Mesendoderm (in vitro differentiated cells): ENCODE results near the gene TKT.
A peak's percentile ranks its signal among the peaks of the same experiment; 100 is the strongest.

ENCODE experiments used
- DNase-seq: peaks from one replicate; pipeline ENCODE4 v3.0.0; 2013
- H2AK5ac ChIP-seq: 2 replicates; pipeline ENCODE4 v1.6.1; 2013; ENCODE audit warnings: low read length, inconsistent platforms
- H2BK120ac ChIP-seq: 2 replicates; pipeline ENCODE4 v1.6.1; 2013; ENCODE audit warnings: low read depth, mild to moderate bottlenecking, low read length, moderate library complexity, mixed read lengths
- H2BK15ac ChIP-seq: replicated peaks from 2 replicates; pipeline ENCODE4 v1.6.1; 2013; ENCODE audit warnings: low read depth, mild to moderate bottlenecking, moderate library complexity
- H2BK5ac ChIP-seq: 2 replicates; pipeline ENCODE4 v1.6.1; 2013; ENCODE audit warnings: low read length, inconsistent platforms
- H3K18ac ChIP-seq: 2 replicates; pipeline ENCODE4 v1.6.1; 2013; ENCODE audit warnings: mild to moderate bottlenecking, low read length, mixed read lengths
- H3K23ac ChIP-seq: one replicate; pipeline ENCODE4 v1.6.1; 2013; ENCODE audit warnings: low read length
- H3K27ac ChIP-seq: 2 replicates; pipeline ENCODE4 v1.5.1; 2013; ENCODE audit warnings: low read depth, mild to moderate bottlenecking, inconsistent platforms, low read length, moderate library complexity
- H3K27me3 ChIP-seq: 2 replicates; pipeline ENCODE4 v1.6.1; 2013; ENCODE audit warnings: low read length, control low read depth, mild to moderate bottlenecking, inconsistent platforms; ENCODE audit not compliant: insufficient read depth, poor library complexity
- H3K36me3 ChIP-seq: 2 replicates; pipeline ENCODE4 v1.6.1; 2013; ENCODE audit warnings: low read length, inconsistent platforms; ENCODE audit not compliant: control insufficient read depth, insufficient read depth
- H3K4ac ChIP-seq: one replicate; pipeline ENCODE4 v1.6.1; 2013; ENCODE audit warnings: low read depth, mild to moderate bottlenecking, low read length, moderate library complexity
- H3K4me1 ChIP-seq: 2 replicates; pipeline ENCODE4 v1.6.1; 2013; ENCODE audit warnings: low read depth, low read length, inconsistent platforms; ENCODE audit not compliant: control insufficient read depth
- H3K4me2 ChIP-seq: 2 replicates; pipeline ENCODE4 v1.6.1; 2013; ENCODE audit warnings: low read length
- H3K4me3 ChIP-seq: 2 replicates; pipeline ENCODE4 v1.5.1; 2013; ENCODE audit warnings: mild to moderate bottlenecking, low read length
- H3K56ac ChIP-seq: one replicate; pipeline ENCODE4 v1.6.1; 2013; ENCODE audit warnings: low read length
- H3K79me1 ChIP-seq: 2 replicates; pipeline ENCODE4 v1.6.1; 2013; ENCODE audit warnings: low read length, inconsistent platforms
- H3K79me2 ChIP-seq: 2 replicates; pipeline ENCODE4 v1.6.1; 2013; ENCODE audit warnings: mild to moderate bottlenecking, low read length; ENCODE audit not compliant: control insufficient read depth, insufficient read depth
- H3K9ac ChIP-seq: 2 replicates; pipeline ENCODE4 v1.6.1; 2013; ENCODE audit warnings: low read length, inconsistent platforms
- H4K5ac ChIP-seq: one replicate; pipeline ENCODE4 v1.6.1; 2013; ENCODE audit warnings: low read length
- H4K8ac ChIP-seq: one replicate; pipeline ENCODE4 v1.6.1; 2013; ENCODE audit warnings: low read depth, mild to moderate bottlenecking, control low read depth, low read length, moderate library complexity
- WGBS: extraction: QIAGEN DNeasy Blood & Tissue Kit; methylation state at CpG from one replicate; pipeline ENCODE4 v1.1.7; 2013; ENCODE audit warnings: low lambda C conversion rate, missing lambda C conversion rate; ENCODE audit not compliant: insufficient coverage; ENCODE audit errors: extremely low coverage; 5-methylcytosine and 5-hydroxymethylcytosine counted together

The TKT gene

GRCh38 chr3:53238051-53238850, 17.6 kb downstream of the TKT start:
- peaks cover 4% of the 10 kb centered on the region for H3K4me1 ChIP-seq
- WGBS: no CpG with 5 or more reads among the region's 6 CpGs
- no peak overlapping the region for H3K9ac ChIP-seq
- peaks cover 43% of the 10 kb centered on the region for H3K79me1 ChIP-seq
- no peak overlapping the region for H2BK15ac ChIP-seq
- no peak overlapping the region for H2BK5ac ChIP-seq
- no peak for DNase-seq
- H3K27ac ChIP-seq: no peak overlapping the region
- no peak overlapping the region for H3K4ac ChIP-seq
- H3K27me3 ChIP-seq: no peaks in the 10 kb centered on the region
- no peak overlapping the region for H3K4me3 ChIP-seq
- no peak overlapping the region for H2AK5ac ChIP-seq
- H4K5ac ChIP-seq: no peak overlapping the region
- no peak overlapping the region for H4K8ac ChIP-seq
- no peak overlapping the region for H2BK120ac ChIP-seq
- H3K4me2 ChIP-seq: no peak overlapping the region
- H3K56ac ChIP-seq: no peak overlapping the region
- peaks cover 36% of the 10 kb centered on the region for H3K79me2 ChIP-seq
- no peak overlapping the region for H3K23ac ChIP-seq
- H3K36me3 ChIP-seq: peaks cover 38% of the 10 kb centered on the region
- no peak overlapping the region for H3K18ac ChIP-seq

GRCh38 chr3:53236112-53236841, 19.5 kb downstream of the TKT start:
- peaks cover 28% of the 10 kb centered on the region for H3K79me1 ChIP-seq
- no peak overlapping the region for H2AK5ac ChIP-seq
- no peaks in the 10 kb centered on the region for H3K27me3 ChIP-seq
- no peak overlapping the region for H3K23ac ChIP-seq
- H3K9ac ChIP-seq: peak overlapping the region; percentile 54
- peak overlapping the region; percentile 96 for H2BK5ac ChIP-seq
- WGBS: no CpG with 5 or more reads among the region's 9 CpGs
- H2BK120ac ChIP-seq: no peak overlapping the region
- peak overlapping the region; percentile 34 for H3K27ac ChIP-seq
- H3K36me3 ChIP-seq: peaks cover 34% of the 10 kb centered on the region
- no peak overlapping the region for H4K5ac ChIP-seq
- no peak overlapping the region for H4K8ac ChIP-seq
- peak overlapping the region; percentile 88 for H3K56ac ChIP-seq
- H2BK15ac ChIP-seq: no peak overlapping the region
- peak overlapping the region; percentile 20 for H3K18ac ChIP-seq
- H3K4me3 ChIP-seq: no peak overlapping the region
- H3K79me2 ChIP-seq: peaks cover 16% of the 10 kb centered on the region
- peak overlapping the region; percentile 46 for H3K4ac ChIP-seq
- H3K4me2 ChIP-seq: no peak overlapping the region
- H3K4me1 ChIP-seq: peaks cover 2% of the 10 kb centered on the region
- DNase-seq: peak; percentile 91

GRCh38 chr3:53235545-53235944, 20.3 kb downstream of the TKT start:
- no peak overlapping the region for H3K4me2 ChIP-seq
- H2BK120ac ChIP-seq: no peak overlapping the region
- no peaks in the 10 kb centered on the region for H3K27me3 ChIP-seq
- H3K23ac ChIP-seq: no peak overlapping the region
- peak overlapping the region; percentile 17 for H3K4ac ChIP-seq
- H2BK5ac ChIP-seq: no peak overlapping the region
- no peak overlapping the region for H3K4me3 ChIP-seq
- H4K8ac ChIP-seq: no peak overlapping the region
- H3K9ac ChIP-seq: no peak overlapping the region
- peak overlapping the region; percentile 1 for H3K18ac ChIP-seq
- WGBS: no CpG with 5 or more reads among the region's 6 CpGs
- H3K27ac ChIP-seq: peak overlapping the region; percentile 34
- peaks cover 9% of the 10 kb centered on the region for H3K79me2 ChIP-seq
- H3K79me1 ChIP-seq: peaks cover 22% of the 10 kb centered on the region
- H2BK15ac ChIP-seq: no peak overlapping the region
- peaks cover 2% of the 10 kb centered on the region for H3K4me1 ChIP-seq
- H3K36me3 ChIP-seq: peaks cover 31% of the 10 kb centered on the region
- H4K5ac ChIP-seq: no peak overlapping the region
- no peak overlapping the region for H2AK5ac ChIP-seq
- H3K56ac ChIP-seq: peak overlapping the region; percentile 88
- no peak for DNase-seq

- no peak overlapping the region for H2BK120ac ChIP-seq
- no CpG with 5 or more reads among the region's 10 CpGs for WGBS
- no peak for DNase-seq
- H2BK5ac ChIP-seq: no peak overlapping the region
- H3K27ac ChIP-seq: no peak overlapping the region
- H2AK5ac ChIP-seq: no peak overlapping the region
- H4K5ac ChIP-seq: no peak overlapping the region
- peaks cover 6% of the 10 kb centered on the region for H3K79me2 ChIP-seq
- H3K4ac ChIP-seq: no peak overlapping the region
- peaks cover 35% of the 10 kb centered on the region for H3K36me3 ChIP-seq
- no peaks in the 10 kb centered on the region for H3K27me3 ChIP-seq
- H3K4me3 ChIP-seq: no peak overlapping the region
- no peak overlapping the region for H3K56ac ChIP-seq
- H4K8ac ChIP-seq: no peak overlapping the region
- no peak overlapping the region for H3K18ac ChIP-seq
- H3K79me1 ChIP-seq: peaks cover 16% of the 10 kb centered on the region
- no peak overlapping the region for H3K9ac ChIP-seq
- H3K4me1 ChIP-seq: peaks cover 2% of the 10 kb centered on the region
- H2BK15ac ChIP-seq: no peak overlapping the region
- H3K23ac ChIP-seq: no peak overlapping the region
- no peak overlapping the region for H3K4me2 ChIP-seq
Observed at GRCh38 chr3:53234841-53235232, 21.0 kb downstream of the TKT start.

- no peak overlapping the region for H3K27ac ChIP-seq
Observed at GRCh38 chr3:53234130-53234840, 21.5 kb downstream of the TKT start.

More at GRCh38 chr3:53234130-53234840, 21.5 kb downstream of the TKT start:
- H2AK5ac ChIP-seq: no peak overlapping the region
- H3K23ac ChIP-seq: no peak overlapping the region
- H3K4me2 ChIP-seq: no peak overlapping the region
- H2BK15ac ChIP-seq: no peak overlapping the region
- H3K18ac ChIP-seq: no peak overlapping the region
- H2BK120ac ChIP-seq: no peak overlapping the region
- H4K5ac ChIP-seq: no peak overlapping the region
- peaks cover 2% of the 10 kb centered on the region for H3K4me1 ChIP-seq
- no peak overlapping the region for H3K4me3 ChIP-seq
- no peak overlapping the region for H4K8ac ChIP-seq
- no peaks in the 10 kb centered on the region for H3K27me3 ChIP-seq
- no peak overlapping the region for H2BK5ac ChIP-seq
- peaks cover 39% of the 10 kb centered on the region for H3K36me3 ChIP-seq
- WGBS: no CpG with 5 or more reads among the region's 15 CpGs
- no peak overlapping the region for H3K9ac ChIP-seq
- peaks cover 4% of the 10 kb centered on the region for H3K79me2 ChIP-seq
- no peak overlapping the region for H3K56ac ChIP-seq
- no peak for DNase-seq
- H3K79me1 ChIP-seq: peaks cover 16% of the 10 kb centered on the region
- no peak overlapping the region for H3K4ac ChIP-seq
